ENCODE results near the gene LAMTOR5.

The LAMTOR5 gene

DNA sequence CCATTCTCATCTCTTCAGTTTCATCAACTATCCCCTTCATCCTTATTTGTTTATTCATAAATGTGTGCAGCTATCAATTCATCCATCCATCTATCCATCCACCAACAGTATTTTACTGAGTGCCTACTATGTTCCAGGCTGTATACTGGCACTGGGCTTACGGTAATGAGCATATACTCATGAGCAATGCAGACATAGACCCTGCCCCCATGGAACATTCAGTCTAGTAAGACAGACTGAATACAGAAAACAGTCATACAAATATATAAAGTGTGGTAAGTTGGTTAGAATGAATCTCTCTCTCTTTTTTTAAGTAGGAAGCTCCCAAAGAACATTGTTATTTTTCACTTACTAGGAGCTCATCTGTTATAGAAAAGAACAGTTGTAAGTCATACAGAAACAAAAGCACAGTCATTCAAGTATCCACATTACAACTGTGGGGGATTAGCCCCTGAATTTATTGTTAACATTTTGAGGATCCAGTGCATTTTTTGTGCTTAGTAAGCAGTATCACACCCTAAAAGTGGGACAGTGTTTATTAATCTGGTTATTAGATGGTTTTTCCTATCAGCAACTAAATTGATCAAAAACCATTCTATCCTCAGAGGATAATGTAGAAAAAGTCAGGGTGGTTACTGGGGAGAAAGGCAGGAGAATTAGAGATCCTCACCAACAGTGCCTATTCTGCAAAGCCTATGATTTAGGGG is 20.3 kb downstream of the LAMTOR5 start:
- no peak for DNase-seq (ENCODE audit: low spot score)

GRCh38 chr1:110385369-110385768 is 22.1 kb downstream of the LAMTOR5 start:
- no peak for DNase-seq (ENCODE audit: low spot score)

DNA sequence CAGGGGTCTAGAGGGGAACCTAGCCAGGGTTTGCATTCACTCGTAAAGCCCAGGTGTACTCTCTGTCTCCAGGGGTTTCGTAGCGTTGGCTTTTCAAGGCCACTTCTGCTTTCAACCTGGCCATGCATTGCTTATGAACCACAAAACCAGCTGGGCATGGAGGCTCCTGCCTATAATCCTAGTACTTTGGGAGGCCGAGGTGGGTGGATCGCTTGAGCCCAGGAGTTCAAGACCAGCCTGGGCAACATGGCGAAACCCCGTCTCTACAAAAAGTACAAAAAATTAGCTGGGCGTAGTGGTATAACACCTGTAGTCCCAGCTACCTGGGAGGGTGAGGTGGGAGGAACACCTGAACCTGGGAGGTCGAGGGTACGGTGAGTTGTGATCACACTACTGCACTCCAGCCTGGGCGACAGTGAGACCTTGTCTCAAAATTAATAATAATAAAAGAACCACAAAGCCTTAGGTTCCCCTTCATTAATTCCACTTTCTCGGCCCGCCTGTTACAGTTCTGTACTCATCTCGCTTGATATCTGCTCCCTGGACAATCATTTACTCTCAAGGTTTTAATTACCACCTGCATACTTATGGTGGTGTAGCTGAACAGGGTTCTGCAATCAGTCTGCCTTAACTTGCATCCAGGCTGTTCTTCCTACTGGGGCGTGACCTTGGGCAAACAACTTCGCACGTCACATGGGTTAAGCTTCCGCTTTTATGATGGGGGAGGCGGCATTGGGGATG is 22.7 kb downstream of the LAMTOR5 start:
- DNase-seq (ENCODE audit: low spot score), result no peak

DNA sequence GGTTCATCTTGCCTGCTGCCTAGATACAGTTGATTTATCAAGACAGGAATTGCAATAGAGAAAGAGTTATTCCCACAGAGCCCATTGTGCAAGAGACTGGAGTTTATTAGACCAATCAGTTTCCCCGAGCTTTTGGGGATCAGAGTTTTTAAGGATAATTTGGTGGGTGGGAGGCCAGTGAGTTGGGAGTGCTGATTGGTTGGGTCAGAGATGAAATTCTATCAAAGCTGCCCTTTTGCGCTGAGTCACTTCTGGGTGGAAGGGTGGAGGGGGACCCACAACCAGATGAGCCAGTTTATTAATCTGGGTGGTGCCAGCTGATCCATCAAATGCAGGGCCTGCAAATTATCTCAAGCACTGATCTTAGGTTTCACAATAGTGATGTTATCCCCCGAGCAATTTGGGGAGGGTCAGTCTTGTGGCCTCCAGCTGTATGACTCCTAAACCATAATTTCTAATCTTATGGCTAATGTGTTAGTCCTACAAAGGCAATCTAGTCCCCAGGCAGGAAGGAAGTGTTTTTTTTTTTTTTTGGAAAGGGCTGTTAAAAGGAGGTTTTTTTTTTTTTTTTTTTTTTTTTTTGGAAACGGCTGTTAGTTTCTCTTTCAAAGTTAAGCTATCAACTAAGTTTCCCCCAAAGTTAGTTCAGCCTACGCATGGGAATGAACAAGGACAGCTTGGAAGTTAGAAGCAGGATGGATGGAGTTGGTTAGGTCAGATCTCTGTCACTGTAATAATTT is 24.1 kb downstream of the LAMTOR5 start:
- DNase-seq (ENCODE audit: low spot score), result no peak

GRCh38 chr1:110380672-110381283 is 26.7 kb downstream of the LAMTOR5 start:
- no peak for DNase-seq (ENCODE audit: low spot score)

GRCh38 chr1:110375490-110375889 is 32.0 kb downstream of the LAMTOR5 start:
- DNase-seq (ENCODE audit: low spot score), result no peak

DNA sequence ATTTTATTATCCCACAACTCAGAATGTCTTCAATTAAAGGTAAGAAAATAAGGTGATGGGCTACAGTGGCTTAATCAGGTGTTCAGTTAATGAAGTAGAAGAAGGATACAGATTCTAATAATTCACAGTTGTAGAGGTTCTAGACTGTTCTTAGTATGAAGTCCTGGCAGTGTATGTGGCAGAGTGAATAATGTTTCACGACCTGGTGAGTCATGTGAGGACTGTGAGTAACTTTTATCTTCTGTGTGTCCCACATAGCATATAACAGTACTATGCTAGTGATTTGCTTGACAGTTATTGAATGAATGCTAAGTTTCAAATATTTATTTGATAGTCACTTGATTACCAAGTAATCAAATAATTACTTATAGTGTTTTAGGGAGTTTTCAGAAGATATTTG is 36.7 kb downstream of the LAMTOR5 start:
- DNase-seq (ENCODE audit: low spot score), result peak; percentile 38

GRCh38 chr1:110364221-110364620 is 43.3 kb downstream of the LAMTOR5 start:
- DNase-seq (ENCODE audit: low spot score), result no peak

DNA sequence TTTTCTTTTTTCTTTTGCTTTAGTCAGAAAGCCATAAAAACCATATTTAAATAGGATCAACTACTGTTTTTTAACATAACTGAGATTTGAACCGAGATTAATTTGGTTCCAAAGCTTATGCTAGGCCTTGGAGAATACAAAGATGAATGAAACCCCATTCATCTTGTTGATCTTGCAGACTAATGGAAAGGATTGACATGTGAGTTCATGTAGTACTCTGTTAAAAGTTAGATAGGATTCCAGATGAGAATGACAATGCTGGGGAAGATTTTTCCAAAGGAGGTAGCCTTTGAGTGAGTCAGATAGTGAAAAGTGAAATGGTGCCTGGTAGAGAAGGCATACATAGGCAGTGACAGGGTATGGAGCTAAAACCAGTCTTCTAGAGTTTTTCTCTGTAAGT is 45.6 kb downstream of the LAMTOR5 start:
- no peak for DNase-seq (ENCODE audit: low spot score)

GRCh38 chr1:110360431-110360830 is 47.1 kb downstream of the LAMTOR5 start:
- no peak for DNase-seq (ENCODE audit: low spot score)

DNA sequence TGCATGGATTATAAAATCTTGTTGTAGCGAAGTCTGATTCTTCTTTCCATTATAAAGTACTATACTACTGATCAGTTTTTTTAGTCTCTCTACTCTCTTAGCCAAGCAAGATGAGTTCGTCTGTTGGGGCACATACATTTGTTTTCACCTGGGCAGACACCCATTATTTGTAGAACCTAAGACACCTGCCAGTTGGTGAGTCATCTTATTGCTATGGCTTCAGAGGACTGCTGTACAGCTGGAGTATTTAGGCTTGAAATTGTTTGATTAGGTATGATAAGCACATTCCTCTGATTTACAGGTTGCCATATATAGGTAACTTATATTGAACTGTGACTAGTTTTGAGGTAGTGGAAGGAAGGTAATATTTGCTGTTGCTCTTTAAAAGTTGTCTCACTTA is 51.1 kb downstream of the LAMTOR5 start:
- no peak for DNase-seq (ENCODE audit: low spot score)

GRCh38 chr1:110355321-110355720 is 52.2 kb downstream of the LAMTOR5 start:
- no peak for DNase-seq (ENCODE audit: low spot score)
